Prostate gland (tissue), 2 donors: Measurements from ENCODE around the gene SRPK3. TPM values are rescaled to one million over a fixed set of nuclear protein-coding genes. Genes with fewer than 3 reads are reported as not detected.

Source experiments
- DNase-seq: peaks from one replicate; pipeline ENCODE4 v3.0.0-alpha.2; 2019; ENCODE audit warnings: low spot score
- H3K27ac ChIP-seq, 2 donors: fragments of 200-600 bp; sonication (generic); 2 replicates each; pipeline ENCODE4 v1.5.1; 2017 to 2019
- H3K27me3 ChIP-seq: fragments of 200-600 bp; sonication (generic); replicated peaks from 2 replicates; pipeline ENCODE4 v1.5.1; 2019; ENCODE audit not compliant: insufficient read depth
- H3K36me3 ChIP-seq, 2 donors: fragments of 200-600 bp; sonication (generic); 1 replicate in 1 of 2; 2 replicates in 1 of 2; pipeline versions ENCODE4 v1.5.1 to v1.8.1; 2017 to 2019
- H3K4me1 ChIP-seq: fragments of 200-600 bp; sonication (generic); replicated peaks from 2 replicates; pipeline ENCODE4 v1.5.1; 2019
- H3K4me3 ChIP-seq, 2 donors: fragments of 200-600 bp; sonication (generic); 2 replicates each; pipeline ENCODE4 v1.5.1; 2017 to 2019
- H3K9me3 ChIP-seq: fragments of 200-600 bp; sonication (generic); 2 replicates; pipeline ENCODE4 v1.5.1; 2017
- CTCF ChIP-seq, 4 experiments: fragments of 200-600 bp in 2 of 4; fragments of 450-650 bp in 2 of 4; sonication (generic) in 2 of 4; IDR thresholded peaks; 1 replicate in 3 of 4; 2 replicates in 1 of 4; pipeline ENCODE4 v1.5.1; 2016 to 2019; ENCODE audit warnings: antibody characterized with exemption in 4 of 4, mild to moderate bottlenecking in 2 of 4, moderate library complexity in 2 of 4
- POLR2A ChIP-seq: fragments of 450-650 bp; IDR thresholded peaks from one replicate; pipeline ENCODE4 v1.6.1; 2016; ENCODE audit warnings: antibody characterized with exemption, mild to moderate bottlenecking
- POLR2AphosphoS5 ChIP-seq: sonication (generic); formaldehyde crosslinking; IDR thresholded peaks from one replicate; pipeline ENCODE4 v1.6.1; 2017; ENCODE audit warnings: antibody characterized with exemption
- WGBS: methylation state at CpG from one replicate; pipeline ENCODE4 v1.1.5; 2018; 5-methylcytosine and 5-hydroxymethylcytosine counted together
- intact Hi-C: fragments of 100-400 bp; cut with DNase I; formaldehyde crosslinking; loops from one replicate; pipeline ENCODE4 v1.14.2; 2022
- total RNA-seq, 2 donors: library from RNA; depleted of rRNA; stranded (reverse); fragments of >200 nt; gene quantifications; one replicate each; pipeline ENCODE4 v1.1.0, GENCODE V29; 2016

Gene SRPK3
- total RNA-seq, 2 donors from 2014 or later = 1.4 to 2.7 TPM

- no peaks in the 10 kb centered on the region for H3K4me1 ChIP-seq
- WGBS = 44% methylated on average over 16 of the region's 23 CpGs
- intact Hi-C loops = no loop called here
- no peak overlapping the region for H3K27ac ChIP-seq
- TF ChIP-seq POLR2AphosphoS5 (no peak), CTCF (IDR thresholded peaks at IDR 0.05) (no peak), POLR2A (no peak)
- H3K27me3 ChIP-seq = no peaks in the 10 kb centered on the region
- H3K4me3 ChIP-seq = peak overlapping the region; percentile 24 to 27
- no peaks in the 10 kb centered on the region for H3K36me3 ChIP-seq
- DNase-seq = no peak
- no peaks in the 10 kb centered on the region for H3K9me3 ChIP-seq
Observed at GRCh38 chrX:153819384-153820040, 38.7 kb downstream of the SRPK3 start.

- Histone ChIP-seq H3K27me3 (no peaks in the 10 kb centered on the region), H3K27ac (no peak overlapping the region), H3K36me3 (no peaks in the 10 kb centered on the region), H3K4me3 (no peak overlapping the region), H3K4me1 (no peaks in the 10 kb centered on the region), H3K9me3 (no peaks in the 10 kb centered on the region)
- 85% methylated on average over 6 of the region's 7 CpGs for WGBS
- TF ChIP-seq CTCF (IDR thresholded peaks at IDR 0.05) (no peak), POLR2A (no peak), POLR2AphosphoS5 (no peak)
- intact Hi-C loops = no loop called here
- no peak for DNase-seq
Observed at GRCh38 chrX:153820601-153821000, 39.8 kb downstream of the SRPK3 start.

GRCh38 chrX:153821066-153821465 is 40.2 kb downstream of the SRPK3 start:
- Histone ChIP-seq H3K27ac (no peak overlapping the region), H3K9me3 (no peaks in the 10 kb centered on the region), H3K27me3 (no peaks in the 10 kb centered on the region), H3K4me1 (no peaks in the 10 kb centered on the region), H3K36me3 (no peaks in the 10 kb centered on the region), H3K4me3 (no peak overlapping the region)
- intact Hi-C loops = no loop called here
- no peak for DNase-seq
- WGBS = 91% methylated on average over 9 of the region's 9 CpGs
- TF ChIP-seq POLR2A (no peak), CTCF (IDR thresholded peaks at IDR 0.05) (no peak), POLR2AphosphoS5 (no peak)

- WGBS = 85% methylated on average over 9 of the region's 10 CpGs
- H3K9me3 ChIP-seq = no peaks in the 10 kb centered on the region
- no peaks in the 10 kb centered on the region for H3K4me1 ChIP-seq
- TF ChIP-seq CTCF (IDR thresholded peaks at IDR 0.05) (no peak), POLR2A (no peak), POLR2AphosphoS5 (no peak)
- no peak overlapping the region for H3K4me3 ChIP-seq
- no peaks in the 10 kb centered on the region for H3K36me3 ChIP-seq
- H3K27me3 ChIP-seq = no peaks in the 10 kb centered on the region
- H3K27ac ChIP-seq = no peak overlapping the region
- no peak for DNase-seq
- intact Hi-C loops = no loop called here
Observed at GRCh38 chrX:153824348-153824747, 43.5 kb downstream of the SRPK3 start.

- no peak overlapping the region for H3K4me3 ChIP-seq
- intact Hi-C loops = no loop called here
- no peaks in the 10 kb centered on the region for H3K4me1 ChIP-seq
- 80% methylated on average over 1 of the region's 8 CpGs for WGBS
- no peaks in the 10 kb centered on the region for H3K36me3 ChIP-seq
- DNase-seq = no peak
- H3K27me3 ChIP-seq = no peaks in the 10 kb centered on the region
- TF ChIP-seq POLR2AphosphoS5 (no peak), POLR2A (no peak), CTCF (IDR thresholded peaks at IDR 0.05) (no peak)
- H3K27ac ChIP-seq = no peak overlapping the region
- no peaks in the 10 kb centered on the region for H3K9me3 ChIP-seq
Observed at GRCh38 chrX:153825042-153825441, 44.2 kb downstream of the SRPK3 start.
